IMR-90 (cell line): ENCODE measurements around the gene HLX. TPM values are rescaled to one million over a fixed set of nuclear protein-coding genes. Genes with fewer than 3 reads are reported as not detected.

Source experiments
- ATAC-seq: fragments of 200-7000 bp; cut with Tn5 transposase; 2 replicates; pipeline ENCODE4 v1.9.1; 2020; ENCODE audit warnings: low read depth, mild to moderate bottlenecking, moderate library complexity
- BruUV-seq: library from RNA; stranded (reverse); fragments of 400-500 nt; replicated peaks from 2 replicates; lab custom pipeline; 2021; lab: Mats Ljungman, UMichigan
- CTCF ChIA-PET: fragments of 300-600 bp; formaldehyde crosslinking; extraction: SDS; loops from one replicate; lab custom pipeline; 2021; ENCODE audit warnings: antibody characterized with exemption; lab: Yijun Ruan, JAX
- POLR2A ChIA-PET: fragments of 300-600 bp; sonication (Branson Sonifier 250); formaldehyde crosslinking; loops from one replicate; lab custom pipeline; 2022; ENCODE audit warnings: antibody characterized with exemption; ENCODE audit not compliant: unreplicated experiment; lab: Charles Lee
- DNase-seq: peaks from one replicate; pipeline ENCODE4 v3.0.0; 2013
- H2AFZ ChIP-seq: replicated peaks from 2 replicates; pipeline ENCODE3; 2013; ENCODE audit warnings: low read length, mild to moderate bottlenecking; ENCODE audit not compliant: poor library complexity
- H2AK5ac ChIP-seq: 2 replicates; pipeline ENCODE4 v1.6.1; 2013; ENCODE audit warnings: low read depth, low read length, inconsistent platforms
- H2AK9ac ChIP-seq: replicated peaks from 2 replicates; pipeline ENCODE3; 2013; ENCODE audit warnings: mild to moderate bottlenecking, low read depth, low read length, moderate library complexity; ENCODE audit not compliant: poor library complexity
- H2BK120ac ChIP-seq: 2 replicates; pipeline ENCODE4 v1.6.1; 2013; ENCODE audit warnings: low read depth, low read length, inconsistent platforms
- H2BK15ac ChIP-seq: 3 replicates; pipeline ENCODE4 v1.6.1; 2013; ENCODE audit warnings: low read depth, low read length, inconsistent platforms
- H2BK20ac ChIP-seq: 2 replicates; pipeline ENCODE4 v1.6.1; 2013; ENCODE audit warnings: low read depth, mild to moderate bottlenecking, inconsistent platforms, low read length, moderate library complexity
- H2BK5ac ChIP-seq: 2 replicates; pipeline ENCODE4 v1.6.1; 2013; ENCODE audit warnings: mild to moderate bottlenecking, low read depth, low read length, inconsistent platforms; ENCODE audit not compliant: poor library complexity, severe bottlenecking
- H3K14ac ChIP-seq: replicated peaks from 2 replicates; pipeline ENCODE4 v1.6.1; 2013; ENCODE audit warnings: low read depth, low read length, inconsistent platforms
- H3K18ac ChIP-seq: 2 replicates; pipeline ENCODE4 v1.6.1; 2013; ENCODE audit warnings: low read depth, low read length, control low read depth
- H3K23ac ChIP-seq: 2 replicates; pipeline ENCODE4 v1.6.1; 2013; ENCODE audit warnings: low read depth, low read length, inconsistent platforms
- H3K27ac ChIP-seq: 2 replicates; pipeline ENCODE4 v1.5.1; 2013; ENCODE audit warnings: mild to moderate bottlenecking, control low read depth, low read length; ENCODE audit not compliant: insufficient read depth
- H3K27me3 ChIP-seq: 2 replicates; pipeline ENCODE4 v1.6.1; 2013; ENCODE audit warnings: low read length; ENCODE audit not compliant: control insufficient read depth, insufficient read depth
- H3K36me3 ChIP-seq: 2 replicates; pipeline ENCODE4 v1.6.1; 2013; ENCODE audit warnings: low read length, mixed read lengths; ENCODE audit not compliant: control insufficient read depth, insufficient read depth
- H3K4ac ChIP-seq: 2 replicates; pipeline ENCODE4 v1.6.1; 2013; ENCODE audit warnings: low read depth, low read length, inconsistent platforms
- H3K4me1 ChIP-seq: 2 replicates; pipeline ENCODE4 v1.6.1; 2013; ENCODE audit warnings: low read length, mixed read lengths; ENCODE audit not compliant: control insufficient read depth, insufficient read depth
- H3K4me2 ChIP-seq: 2 replicates; pipeline ENCODE4 v1.6.1; 2013; ENCODE audit warnings: low read depth, mild to moderate bottlenecking, control low read depth, low read length, moderate library complexity
- H3K4me3 ChIP-seq: 2 replicates; pipeline ENCODE4 v1.5.1; 2013; ENCODE audit warnings: low read depth, mild to moderate bottlenecking, control low read depth, low read length, moderate library complexity; ENCODE audit not compliant: insufficient read depth
- H3K56ac ChIP-seq: 2 replicates; pipeline ENCODE4 v1.6.1; 2013; ENCODE audit warnings: low read length, inconsistent platforms; ENCODE audit not compliant: insufficient read depth; ENCODE audit errors: extremely low read depth
- H3K79me1 ChIP-seq, 2 experiments: 2 replicates each; pipeline ENCODE4 v1.6.1; 2013; ENCODE audit warnings: low read length in 2 of 2, inconsistent platforms in 1 of 2, low read depth in 1 of 2
- H3K9ac ChIP-seq: 2 replicates; pipeline ENCODE4 v1.6.1; 2013; ENCODE audit warnings: low read depth, low read length, control low read depth
- H3K9me1 ChIP-seq: 2 replicates; pipeline ENCODE4 v1.6.1; 2013; ENCODE audit warnings: low read length, inconsistent platforms; ENCODE audit not compliant: insufficient read depth
- H3K9me3 ChIP-seq: 2 replicates; pipeline ENCODE4 v1.6.1; 2013; ENCODE audit warnings: low read length; ENCODE audit not compliant: control insufficient read depth, insufficient read depth
- H4K20me1 ChIP-seq: 2 replicates; pipeline ENCODE4 v1.6.1; 2013; ENCODE audit warnings: low read length, inconsistent platforms; ENCODE audit not compliant: insufficient read depth
- H4K5ac ChIP-seq: 2 replicates; pipeline ENCODE4 v1.6.1; 2013; ENCODE audit warnings: mild to moderate bottlenecking, low read depth, low read length, control low read depth
- H4K8ac ChIP-seq, 2 experiments: 2 replicates each; pipeline ENCODE4 v1.6.1; 2013; ENCODE audit warnings: low read depth in 2 of 2, low read length in 2 of 2, control low read depth in 1 of 2, inconsistent platforms in 1 of 2
- H4K91ac ChIP-seq: 2 replicates; pipeline ENCODE4 v1.6.1; 2013; ENCODE audit warnings: low read depth, low read length, inconsistent platforms; ENCODE audit not compliant: insufficient read depth
- BHLHE40 ChIP-seq: fragments of 150-350 bp; IDR thresholded peaks from 2 replicates; pipeline ENCODE4 v1.6.1; 2016; ENCODE audit warnings: mild to moderate bottlenecking, low read depth, low read length
- CHD1 ChIP-seq: IDR thresholded peaks from 2 replicates; pipeline ENCODE4 v1.6.1; 2012; ENCODE audit warnings: low read depth, low read length, improper control_type of control experiment
- CTCF ChIP-seq: conservative IDR thresholded peaks from 2 replicates; pipeline ENCODE4 v1.5.1; 2012; ENCODE audit warnings: mild to moderate bottlenecking, low read depth, low read length, improper control_type of control experiment
- NFE2L2 ChIP-seq: fragments of 150-350 bp; IDR thresholded peaks from 2 replicates; pipeline ENCODE4 v1.6.1; 2016; ENCODE audit warnings: low read depth, mild to moderate bottlenecking, low read length
- SMC3 ChIP-seq: fragments of 150-350 bp; IDR thresholded peaks from 2 replicates; pipeline ENCODE4 v1.6.1; 2016; ENCODE audit warnings: low read depth, mild to moderate bottlenecking, antibody characterized with exemption, low read length, moderate library complexity
- WGBS, 2 experiments: methylation state at CpG; one replicate each; pipeline versions ENCODE4 v1.1.5 to v1.1.7; 2013; ENCODE audit warnings: missing lambda C conversion rate in 2 of 2; ENCODE audit not compliant: insufficient read length in 1 of 2; ENCODE audit errors: extremely low coverage in 2 of 2; 5-methylcytosine and 5-hydroxymethylcytosine counted together
- dilution Hi-C: fragments of 300-500 bp; cut with HindIII; formaldehyde crosslinking; loops from one replicate; pipeline ENCODE4 v1.14.3; 2018; ENCODE audit warnings: low sequenced_read_pairs; ENCODE audit not compliant: unreplicated experiment
- in situ Hi-C: fragments of 300-500 bp; cut with MboI; formaldehyde crosslinking; loops from 3 replicates; pipeline ENCODE4 v1.14.3; 2019; ENCODE audit warnings: low sequenced_read_pairs, inconsistent platforms, mixed read lengths
- intact Hi-C: fragments of 100-400 bp; cut with micrococcal nuclease; formaldehyde crosslinking; loops from 2 replicates; pipeline ENCODE4 v1.10.0; 2022
- polyA plus RNA-seq, 3 experiments: library from polyadenylated mRNA; depleted of rRNA; stranded (reverse); fragments of >200 nt; gene quantifications; 2 replicates each; pipeline ENCODE4 v1.2.3, GENCODE V29; 2012; ENCODE audit warnings: low replicate concordance in 1 of 3
- total RNA-seq: library from RNA; depleted of rRNA; stranded (reverse); fragments of >200 nt; gene quantifications from 2 replicates; pipeline ENCODE4 v1.2.3, GENCODE V29; 2012
- TF ChIP-seq, protein P1 (sequence below): fragments of 150-350 bp; IDR thresholded peaks from 2 replicates; pipeline ENCODE4 v1.6.1; 2016; ENCODE audit warnings: low read depth, mild to moderate bottlenecking, low read length, moderate library complexity, borderline replicate concordance

HLX gene
- total and polyA plus RNA-seq, 2 of the 4 experiments (the other 2 are of a cell fraction), result 4.3 to 6.1 TPM

GRCh38 chr1:220901881-220902280, 22.6 kb downstream of the HLX start:
- H3K27me3 ChIP-seq, result no peaks in the 10 kb centered on the region
- TF ChIP-seq, protein P1, sequence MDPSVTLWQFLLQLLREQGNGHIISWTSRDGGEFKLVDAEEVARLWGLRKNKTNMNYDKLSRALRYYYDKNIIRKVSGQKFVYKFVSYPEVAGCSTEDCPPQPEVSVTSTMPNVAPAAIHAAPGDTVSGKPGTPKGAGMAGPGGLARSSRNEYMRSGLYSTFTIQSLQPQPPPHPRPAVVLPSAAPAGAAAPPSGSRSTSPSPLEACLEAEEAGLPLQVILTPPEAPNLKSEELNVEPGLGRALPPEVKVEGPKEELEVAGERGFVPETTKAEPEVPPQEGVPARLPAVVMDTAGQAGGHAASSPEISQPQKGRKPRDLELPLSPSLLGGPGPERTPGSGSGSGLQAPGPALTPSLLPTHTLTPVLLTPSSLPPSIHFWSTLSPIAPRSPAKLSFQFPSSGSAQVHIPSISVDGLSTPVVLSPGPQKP, result no peak
- TF ChIP-seq BHLHE40 (no peak), NFE2L2 (no peak), CHD1 (no peak), SMC3 (no peak), CTCF (no peak)
- H4K91ac ChIP-seq, result no peak overlapping the region
- no peak overlapping the region for H4K8ac ChIP-seq
- ChIA-PET POLR2A (no interaction called here), CTCF (no interaction called here)
- H3K9ac ChIP-seq, result no peak overlapping the region
- dilution Hi-C loops, result no loop called here
- no peak overlapping the region for H3K18ac ChIP-seq
- 80% methylated on average over 1 of the region's 2 CpGs; no CpG with 5 or more reads in 1 of the 2 experiments for WGBS, 2 experiments
- H3K79me1 ChIP-seq, result no peaks in the 10 kb centered on the region
- no peak overlapping the region for H3K23ac ChIP-seq
- no peaks in the 10 kb centered on the region for H3K9me3 ChIP-seq
- intact Hi-C loops, result no loop called here
- H2AK9ac ChIP-seq, result no peak overlapping the region
- no peak overlapping the region for H2BK5ac ChIP-seq
- H2BK120ac ChIP-seq, result no peak overlapping the region
- no peak overlapping the region for H3K56ac ChIP-seq
- no peak overlapping the region for H3K4ac ChIP-seq
- H3K4me1 ChIP-seq, result 0 out of 2 replicates have a peak, but pooled peaks cover 2% of the 10 kb centered on the region
- H4K5ac ChIP-seq, result no peak overlapping the region
- no peak overlapping the region for H2AK5ac ChIP-seq
- no peaks in the 10 kb centered on the region for H4K20me1 ChIP-seq
- ATAC-seq (no peak; the same call in 1 of the 2 replicates), DNase-seq (peak; percentile 59)
- no peak overlapping the region for H3K27ac ChIP-seq
- H2BK20ac ChIP-seq, result no peak overlapping the region
- H3K4me2 ChIP-seq, result no peak overlapping the region; the same call in 1 of the 2 replicates
- no peaks in the 10 kb centered on the region for H3K36me3 ChIP-seq
- H2AFZ ChIP-seq, result no peak overlapping the region
- H3K4me3 ChIP-seq, result no peak overlapping the region
- in situ Hi-C loops, result loop anchor here (5.0 kb wide), 1 partner anchor 300 kb away; no protein-coding TSS in a partner anchor
- H3K9me1 ChIP-seq, result no peaks in the 10 kb centered on the region
- no peak overlapping the region for H3K14ac ChIP-seq
- H2BK15ac ChIP-seq, result no peak overlapping the region
- BruUV-seq, result no TSS peak
